GM19467 (cell line): ENCODE data around the gene CD79A.

Source experiments
- ATAC-seq: cut with Tn5 transposase; IDR thresholded peaks from one replicate; pipeline ENCODE4 v1.9.1; 2021; ENCODE audit warnings: mild to moderate bottlenecking, moderate library complexity; ENCODE audit not compliant: unreplicated experiment

The CD79A gene

GRCh38 chr19:41917676-41918075, 40.6 kb downstream of the CD79A start:
- ATAC-seq, result no peak

DNA sequence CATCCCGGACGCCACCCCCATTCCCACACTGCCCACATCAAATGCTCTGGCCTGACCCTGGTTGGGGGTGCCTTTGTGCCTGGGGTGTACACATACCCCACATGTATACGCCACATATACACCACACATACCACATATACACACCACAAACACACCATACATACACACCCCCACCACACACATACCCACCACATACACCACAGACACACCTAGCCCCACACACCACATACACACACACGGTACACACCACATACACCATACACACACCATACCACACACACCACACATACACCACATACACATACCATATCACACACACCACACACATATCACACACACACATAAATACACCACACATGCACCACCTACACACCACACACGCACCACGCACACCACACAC, 41.0 kb downstream of the CD79A start:
- ATAC-seq, result no peak

GRCh38 chr19:41918653-41919244, 41.7 kb downstream of the CD79A start:
- ATAC-seq, result no peak

- no peak for ATAC-seq
These were observed 43.1 kb downstream of the CD79A start for GRCh38 chr19:41919948-41920712.

- ATAC-seq, result no peak
These were observed 44.0 kb downstream of the CD79A start for GRCh38 chr19:41920882-41921576.

DNA sequence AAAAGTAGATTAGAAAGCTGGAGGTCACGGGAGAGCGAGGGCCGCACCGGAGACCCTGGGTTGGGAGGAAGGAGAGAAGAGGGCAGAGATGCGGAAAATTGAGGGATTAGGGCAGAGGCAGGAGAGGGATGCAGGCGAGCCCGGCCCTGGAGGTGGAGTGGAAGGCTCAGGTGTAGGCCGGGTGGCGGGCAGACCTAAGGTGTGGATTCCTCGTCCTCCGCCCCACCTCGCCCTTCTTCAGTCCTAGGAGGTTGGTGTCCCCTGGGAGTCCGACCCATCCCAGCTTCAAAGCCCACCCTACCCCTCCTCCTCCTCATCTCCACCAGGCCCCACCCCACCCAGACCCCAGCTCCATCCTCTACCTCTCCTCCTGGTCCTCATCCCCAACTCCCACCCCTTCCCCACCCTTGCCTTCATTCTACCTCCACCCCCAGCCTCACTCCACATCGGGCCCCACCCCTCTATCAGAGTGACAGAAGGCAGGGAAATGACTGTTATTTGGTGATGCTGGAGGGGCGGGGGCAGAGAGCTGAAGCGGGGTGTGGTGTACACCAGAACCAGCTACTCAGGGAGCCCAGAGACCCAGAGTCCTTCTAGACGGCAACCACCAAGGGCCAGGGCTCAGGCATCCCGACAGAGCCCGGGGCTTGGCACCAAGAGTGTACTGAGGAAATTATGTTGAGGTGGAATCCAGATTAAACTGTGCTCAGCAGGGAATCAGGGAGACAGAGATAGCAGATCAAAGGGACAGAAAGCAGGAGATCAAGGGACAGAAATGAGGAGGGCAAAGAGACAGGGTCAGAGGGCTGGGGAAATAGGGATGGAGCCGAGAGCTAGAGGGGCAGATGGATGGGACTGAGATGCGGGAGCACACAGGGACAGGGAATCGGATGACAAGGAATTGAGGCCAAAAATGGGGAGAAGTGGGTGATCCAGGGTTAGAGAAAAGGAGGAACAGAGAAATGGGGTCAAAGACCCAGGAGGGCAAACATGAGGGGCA, 44.8 kb downstream of the CD79A start:
- no peak for ATAC-seq

GRCh38 chr19:41922585-41922984, 45.5 kb downstream of the CD79A start:
- no peak for ATAC-seq

GRCh38 chr19:41923045-41923788, 46.1 kb downstream of the CD79A start:
- ATAC-seq, result no peak

DNA sequence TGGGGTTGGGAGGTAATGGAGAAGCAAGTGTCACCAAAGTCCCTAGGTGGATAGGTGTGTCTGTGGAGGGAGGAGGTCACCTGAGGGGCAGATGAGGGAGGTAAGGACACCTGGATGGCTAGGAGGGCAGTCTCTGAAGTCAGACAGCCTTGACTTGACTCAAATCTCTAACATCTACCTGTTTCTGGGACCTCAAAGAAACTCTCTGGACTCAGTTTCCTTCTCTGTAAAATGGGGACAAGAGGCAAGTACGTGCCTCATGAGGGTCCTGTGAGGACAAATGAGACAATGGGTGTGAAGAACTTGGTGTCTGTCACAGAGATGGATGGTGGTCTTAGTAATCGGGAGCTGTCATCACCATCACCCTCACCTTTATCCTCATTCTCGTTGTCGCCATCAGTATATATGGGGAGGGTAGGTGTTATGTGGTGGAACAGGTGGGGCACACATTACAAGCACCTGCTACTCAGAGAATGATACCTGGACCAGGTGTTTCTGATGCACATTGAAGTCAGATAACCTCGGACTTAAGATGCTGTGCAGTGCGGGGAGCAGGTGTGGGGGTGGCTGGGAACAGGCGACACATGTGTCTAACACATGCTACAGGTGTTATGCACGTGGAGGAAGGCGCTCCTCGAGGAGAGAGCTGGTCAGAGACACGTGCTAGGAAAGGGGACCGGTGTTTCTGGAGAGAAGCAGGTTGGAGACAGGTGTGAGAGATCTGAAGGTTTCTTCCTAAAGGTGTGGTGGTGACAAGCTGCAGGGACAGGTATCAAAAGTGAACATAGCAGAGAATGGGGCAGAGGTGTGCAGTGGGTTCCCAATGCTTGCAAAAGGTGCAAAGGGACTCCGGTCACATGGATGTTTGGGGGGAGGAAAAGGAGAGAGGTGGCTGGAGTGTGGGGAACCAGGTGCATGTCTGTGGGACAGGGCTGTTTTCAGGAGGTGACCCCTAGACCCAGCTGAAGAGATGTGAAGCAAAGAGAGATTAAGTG, 47.4 kb downstream of the CD79A start:
- no peak for ATAC-seq

DNA sequence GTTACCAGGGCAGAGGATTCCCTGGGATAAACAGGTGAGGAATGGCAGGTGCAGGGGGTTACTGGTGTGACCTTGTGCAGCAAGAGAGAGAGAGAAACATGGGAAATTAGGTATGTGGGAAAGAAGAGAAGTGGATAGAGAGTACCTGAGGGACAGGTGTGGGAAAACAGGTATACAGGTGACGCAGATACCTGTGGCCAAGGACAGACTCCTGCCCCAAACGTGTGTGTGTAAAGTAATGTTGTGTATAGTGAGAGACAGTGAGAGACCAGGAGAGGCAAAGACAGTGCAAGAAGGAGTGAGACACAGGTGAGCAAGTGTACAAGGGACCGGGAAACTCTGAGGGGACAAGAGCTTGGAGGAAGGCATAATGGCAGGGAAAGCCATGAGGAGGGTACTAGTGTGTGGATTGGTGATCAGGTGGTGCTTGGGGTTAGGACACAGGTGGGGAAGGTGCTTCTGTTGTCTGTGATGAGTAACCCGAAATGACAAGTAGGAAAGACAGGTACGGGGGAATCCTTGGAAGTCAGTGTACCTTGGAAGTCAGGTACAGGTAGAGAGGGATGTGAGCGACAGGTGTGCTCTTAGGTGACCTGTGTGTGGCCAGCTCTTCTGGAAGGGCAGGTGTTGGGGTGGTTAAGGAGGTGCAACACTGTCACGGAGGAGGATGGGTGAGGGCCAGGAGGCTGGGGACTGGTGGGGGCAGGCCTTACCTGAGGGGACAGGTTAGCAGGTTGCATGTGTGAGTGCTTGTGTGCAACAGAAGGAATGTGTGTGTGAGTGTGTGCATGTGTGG, 48.3 kb downstream of the CD79A start:
- no peak for ATAC-seq

GRCh38 chr19:41926028-41926762, 49.1 kb downstream of the CD79A start:
- ATAC-seq, result no peak

DNA sequence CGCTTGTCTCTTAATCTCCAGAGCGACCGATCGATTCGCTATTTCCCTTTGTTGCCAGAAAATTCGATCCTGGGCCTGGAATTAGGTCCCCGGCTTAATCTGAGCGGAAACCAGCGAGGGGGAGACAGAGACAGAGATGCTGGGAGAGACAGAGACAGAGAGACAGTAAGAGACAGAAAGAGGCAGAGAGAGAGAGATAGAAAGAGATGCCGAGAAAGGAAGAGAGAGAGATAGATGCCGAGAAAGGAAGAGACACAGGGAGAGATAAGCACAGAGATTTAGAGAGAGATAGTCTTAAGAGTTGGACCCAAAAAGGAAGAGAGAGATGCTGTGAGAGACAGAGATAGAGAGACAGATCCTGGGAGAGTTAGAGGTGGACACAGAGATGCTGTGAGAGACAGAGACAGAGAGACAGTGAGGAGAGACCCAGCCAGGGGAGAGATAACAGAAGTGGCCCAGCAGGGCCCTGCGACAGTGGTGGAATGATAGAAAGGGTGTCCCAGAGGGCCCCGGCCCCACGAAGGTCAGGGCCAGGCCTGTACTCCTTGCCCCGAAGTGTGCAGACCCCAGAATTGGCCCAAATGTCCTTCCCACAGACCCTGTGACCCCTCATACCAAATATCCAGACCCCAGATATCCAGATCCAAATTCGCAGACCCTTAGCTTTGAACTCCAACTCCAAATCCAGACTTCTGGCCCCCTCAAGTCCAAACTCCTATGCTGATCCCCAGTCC, 49.9 kb downstream of the CD79A start:
- no peak for ATAC-seq

DNA sequence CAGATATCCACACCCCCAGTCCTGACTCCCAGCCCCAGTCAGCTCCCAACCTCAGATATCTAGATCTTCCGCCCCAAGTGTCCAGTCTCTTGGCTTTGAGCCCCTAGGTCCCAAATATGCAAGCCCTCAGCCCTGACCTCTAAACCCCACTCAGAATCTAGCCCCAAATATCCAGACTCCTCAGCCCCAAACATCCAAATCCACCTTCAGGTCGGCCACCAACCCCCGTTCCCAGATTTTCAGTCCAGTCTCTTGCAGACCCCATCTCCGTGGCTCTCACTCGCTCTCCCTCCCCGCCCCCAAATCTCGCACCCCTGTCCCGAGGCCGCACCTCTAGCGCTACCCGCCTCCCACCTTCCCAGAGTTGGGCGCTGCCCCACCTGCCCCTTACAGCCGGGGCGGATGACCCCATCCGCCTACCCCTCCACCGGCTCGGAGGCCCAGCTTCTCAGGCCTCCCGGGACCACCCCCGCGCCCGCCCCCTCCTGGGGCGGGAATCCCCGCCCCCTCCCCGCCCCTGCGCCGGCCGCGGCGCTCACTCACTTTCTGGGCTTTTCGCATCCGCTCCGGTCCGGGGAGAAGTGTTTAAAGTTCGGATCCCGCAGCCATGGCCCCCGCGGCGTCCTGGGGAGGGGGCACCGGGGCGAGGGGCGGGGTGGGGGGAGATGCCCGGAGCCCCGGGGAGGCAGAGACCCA, 50.6 kb downstream of the CD79A start:
- no peak for ATAC-seq

GRCh38 chr19:41928221-41928683, 51.2 kb downstream of the CD79A start, which contains the start of gene ERFL:
Gene ERFL (minus strand): TSS chr19:41928449. CDS start chr19:41912919, 15,530 bp downstream.
- no peak for ATAC-seq

GRCh38 chr19:41928754-41929535, 51.9 kb downstream of the CD79A start:
- ATAC-seq, result no peak
